BJ (cell line): ENCODE results near the gene UBE2Q1. TPM values are rescaled to one million over a fixed set of nuclear protein-coding genes. Genes with fewer than 3 reads are reported as not detected.

ENCODE experiments used
- CTCF ChIA-PET: fragments of 350-600 bp; formaldehyde crosslinking; extraction: SDS; loops from one replicate; lab custom pipeline; 2021; ENCODE audit warnings: antibody characterized with exemption, inconsistent platforms; lab: Yijun Ruan, JAX
- POLR2A ChIA-PET: fragments of 300-600 bp; sonication (Branson Sonifier 250); formaldehyde crosslinking; extraction: SDS; loops from one replicate; lab custom pipeline; 2021; ENCODE audit warnings: antibody characterized with exemption; lab: Charles Lee
- DNase-seq: peaks from one replicate; pipeline ENCODE4 v3.0.0-alpha.2; 2011; ENCODE audit warnings: low read depth
- H3K27me3 ChIP-seq: 2 replicates; pipeline ENCODE4 v1.6.0; 2011; ENCODE audit warnings: low read length; ENCODE audit not compliant: control insufficient read depth, insufficient read depth
- H3K36me3 ChIP-seq: 2 replicates; pipeline ENCODE4 v1.5.1; 2011; ENCODE audit warnings: low read length; ENCODE audit not compliant: control insufficient read depth, insufficient read depth
- H3K4me3 ChIP-seq: 2 replicates; pipeline ENCODE4 v1.5.1; 2011; ENCODE audit warnings: low read depth, mild to moderate bottlenecking, control low read depth, low read length
- polyA plus RNA-seq: library from polyadenylated mRNA; depleted of rRNA; stranded (reverse); fragments of >200 nt; gene quantifications from 2 replicates; pipeline ENCODE4 v1.2.3, GENCODE V29; 2011
- TF ChIP-seq, protein P1 (sequence below): IDR thresholded peaks from 2 replicates; pipeline ENCODE4 v1.5.1; 2011; ENCODE audit warnings: low read depth, mild to moderate bottlenecking, control low read depth, inconsistent platforms, low read length, moderate library complexity; ENCODE audit not compliant: insufficient read depth

The UBE2Q1 gene
- polyA plus RNA-seq, 1 experiment, result 11.0 TPM

- ChIA-PET POLR2A (no interaction called here), CTCF (no interaction called here)
- TF ChIP-seq, protein P1, sequence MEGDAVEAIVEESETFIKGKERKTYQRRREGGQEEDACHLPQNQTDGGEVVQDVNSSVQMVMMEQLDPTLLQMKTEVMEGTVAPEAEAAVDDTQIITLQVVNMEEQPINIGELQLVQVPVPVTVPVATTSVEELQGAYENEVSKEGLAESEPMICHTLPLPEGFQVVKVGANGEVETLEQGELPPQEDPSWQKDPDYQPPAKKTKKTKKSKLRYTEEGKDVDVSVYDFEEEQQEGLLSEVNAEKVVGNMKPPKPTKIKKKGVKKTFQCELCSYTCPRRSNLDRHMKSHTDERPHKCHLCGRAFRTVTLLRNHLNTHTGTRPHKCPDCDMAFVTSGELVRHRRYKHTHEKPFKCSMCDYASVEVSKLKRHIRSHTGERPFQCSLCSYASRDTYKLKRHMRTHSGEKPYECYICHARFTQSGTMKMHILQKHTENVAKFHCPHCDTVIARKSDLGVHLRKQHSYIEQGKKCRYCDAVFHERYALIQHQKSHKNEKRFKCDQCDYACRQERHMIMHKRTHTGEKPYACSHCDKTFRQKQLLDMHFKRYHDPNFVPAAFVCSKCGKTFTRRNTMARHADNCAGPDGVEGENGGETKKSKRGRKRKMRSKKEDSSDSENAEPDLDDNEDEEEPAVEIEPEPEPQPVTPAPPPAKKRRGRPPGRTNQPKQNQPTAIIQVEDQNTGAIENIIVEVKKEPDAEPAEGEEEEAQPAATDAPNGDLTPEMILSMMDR, result no peak
- no peak overlapping the region for H3K4me3 ChIP-seq
- DNase-seq, result no peak
- H3K27me3 ChIP-seq, result peaks cover 23% of the 10 kb centered on the region
- no peaks in the 10 kb centered on the region for H3K36me3 ChIP-seq
Observed at GRCh38 chr1:154519591-154519991, 38.9 kb downstream of the UBE2Q1 start.

GRCh38 chr1:154517661-154518060, 40.8 kb downstream of the UBE2Q1 start:
- ChIA-PET CTCF (interaction anchor here (0.7 to 1.3 kb wide), 3 partner anchors 27 to 358 kb away, joined by 3 read pairs; no protein-coding TSS in a partner anchor), POLR2A (no interaction called here)
- Histone ChIP-seq H3K4me3 (no peak overlapping the region), H3K36me3 (no peaks in the 10 kb centered on the region), H3K27me3 (peaks cover 20% of the 10 kb centered on the region)
- TF ChIP-seq, protein P1, result no peak
- DNase-seq, result no peak

GRCh38 chr1:154514066-154514553, 44.4 kb downstream of the UBE2Q1 start:
- Histone ChIP-seq H3K36me3 (no peaks in the 10 kb centered on the region), H3K4me3 (no peak overlapping the region), H3K27me3 (peaks cover 7% of the 10 kb centered on the region)
- ChIA-PET CTCF (no interaction called here), POLR2A (no interaction called here)
- TF ChIP-seq, protein P1, result no peak
- DNase-seq, result no peak

DNA sequence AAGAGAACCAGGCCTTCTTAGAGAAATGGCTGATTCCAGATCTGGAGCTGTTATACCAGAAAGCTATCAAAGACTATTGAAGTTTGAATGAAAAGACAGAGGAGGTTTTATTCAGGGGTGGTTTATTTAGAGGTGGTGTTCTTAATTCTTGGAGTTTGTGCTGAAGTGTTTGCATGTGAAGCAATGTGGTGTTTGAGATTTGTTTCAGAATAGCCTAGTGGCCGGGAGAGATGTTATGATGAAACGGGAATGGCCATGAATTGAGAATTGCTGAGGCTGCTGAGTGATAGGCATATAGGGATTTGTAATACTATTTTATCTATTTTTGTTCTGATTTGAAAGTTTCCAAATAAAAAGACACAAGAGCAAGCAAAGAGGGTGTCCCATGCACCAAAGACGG, 45.7 kb downstream of the UBE2Q1 start:
- DNase-seq, result no peak
- Histone ChIP-seq H3K4me3 (no peak overlapping the region), H3K36me3 (no peaks in the 10 kb centered on the region), H3K27me3 (peaks cover 7% of the 10 kb centered on the region)
- ChIA-PET CTCF (no interaction called here), POLR2A (no interaction called here)
- TF ChIP-seq, protein P1, result no peak

DNA sequence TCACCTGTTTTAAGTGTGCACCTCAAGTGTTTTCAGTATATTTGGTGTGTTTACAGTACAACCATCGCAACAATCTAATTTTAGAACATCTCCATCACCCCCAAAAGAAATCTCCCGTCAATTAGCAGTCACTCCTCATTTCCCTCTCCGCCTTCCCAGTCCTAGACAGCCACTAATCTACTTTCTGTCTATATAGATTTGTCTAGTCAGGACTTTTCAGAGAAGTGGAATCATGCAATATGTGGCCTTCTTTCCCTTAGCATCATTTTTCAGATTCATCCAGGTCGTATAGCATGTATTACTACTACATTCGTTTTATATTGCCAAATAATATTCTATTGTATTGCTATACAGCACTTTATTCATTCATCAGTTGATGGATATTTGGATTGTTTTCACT, 54.6 kb downstream of the UBE2Q1 start:
- H3K4me3 ChIP-seq, result no peak overlapping the region
- H3K27me3 ChIP-seq, result peaks cover 38% of the 10 kb centered on the region
- ChIA-PET POLR2A (no interaction called here), CTCF (interaction anchor here (1.4 kb wide), 1 partner anchor 24 kb away, joined by 4 read pairs; no protein-coding TSS in a partner anchor)
- TF ChIP-seq, protein P1, result no peak
- H3K36me3 ChIP-seq, result no peaks in the 10 kb centered on the region
- no peak for DNase-seq
